Measurements from ENCODE around the gene PON1.

GRCh38 chr7:95338832-95339231 is 14.5 kb upstream of the PON1 start:
- TF ChIP-seq CTCF (IDR thresholded peaks at IDR 0.05) (no peak), EZH2 (IDR thresholded peaks at IDR 0.05; ENCODE audit: borderline replicate concordance, insufficient read depth, low read depth, low read length, poor library complexity, severe bottlenecking) (no peak)
